ENCODE results near the gene LYAR. TPM values are rescaled to one million over a fixed set of nuclear protein-coding genes. Genes with fewer than 3 reads are reported as not detected.
A peak's percentile ranks its signal among the peaks of the same experiment; 100 is the strongest.

Gene LYAR
- total RNA-seq, 1 donor from 2014 or later: 12.5 TPM

DNA sequence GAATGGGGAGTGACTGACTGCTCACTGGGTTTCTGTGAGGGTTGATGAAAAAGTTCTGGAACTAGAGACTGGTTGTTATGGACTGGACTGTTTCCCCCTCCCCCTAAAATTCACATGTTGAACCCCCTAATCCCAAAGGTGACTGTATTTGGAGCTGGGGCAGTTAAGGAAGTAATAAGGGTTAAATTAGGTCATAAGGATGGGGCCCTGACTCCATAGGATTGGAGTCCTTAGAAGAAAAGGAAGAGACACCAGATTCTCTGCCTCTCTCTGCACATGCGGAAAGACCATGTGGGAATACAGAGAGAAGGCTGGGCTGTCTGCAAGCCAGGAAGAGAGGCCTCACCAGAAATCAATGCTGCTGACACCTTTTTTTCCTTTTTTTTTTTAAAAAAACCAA, 38.3 kb upstream of the LYAR start:
- intact Hi-C loops (cut with micrococcal nuclease): no loop called here

GRCh38 chr4:4327652-4328121, 37.7 kb upstream of the LYAR start:
- H3K4me1 ChIP-seq: peaks cover 10% of the 10 kb centered on the region

More for the DNA sequence above, 38.3 kb upstream of the LYAR start:
- H3K27ac ChIP-seq (replicated peaks): no peak overlapping the region
- no peaks in the 10 kb centered on the region for H3K36me3 ChIP-seq
- H3K9me3 ChIP-seq (replicated peaks): peaks cover 7% of the 10 kb centered on the region
- peaks cover 10% of the 10 kb centered on the region for H3K4me1 ChIP-seq
- H3K27me3 ChIP-seq (ENCODE audit: low read depth): no peaks in the 10 kb centered on the region
- no peak for DNase-seq
- no peak overlapping the region for H3K4me3 ChIP-seq
- TF ChIP-seq CTCF (IDR thresholded peaks at IDR 0.05; ENCODE audit: borderline replicate concordance): no peak

GRCh38 chr4:4326166-4326565, 36.2 kb upstream of the LYAR start:
- Histone ChIP-seq H3K4me3 (no peak overlapping the region), H3K4me1 (peaks cover 10% of the 10 kb centered on the region), H3K27me3 (ENCODE audit: low read depth) (no peaks in the 10 kb centered on the region), H3K36me3 (peaks cover 13% of the 10 kb centered on the region), H3K9me3 (replicated peaks) (peaks cover 7% of the 10 kb centered on the region), H3K27ac (replicated peaks) (no peak overlapping the region)
- intact Hi-C loops (cut with micrococcal nuclease): no loop called here
- TF ChIP-seq CTCF (IDR thresholded peaks at IDR 0.05; ENCODE audit: borderline replicate concordance): no peak
- no peak for DNase-seq

More at GRCh38 chr4:4327652-4328121, 37.7 kb upstream of the LYAR start:
- H3K9me3 ChIP-seq (replicated peaks): peaks cover 7% of the 10 kb centered on the region
- H3K36me3 ChIP-seq: no peaks in the 10 kb centered on the region
- no peak overlapping the region for H3K27ac ChIP-seq (replicated peaks)
- H3K27me3 ChIP-seq (ENCODE audit: low read depth): no peaks in the 10 kb centered on the region
- intact Hi-C loops (cut with micrococcal nuclease): no loop called here
- TF ChIP-seq CTCF (IDR thresholded peaks at IDR 0.05; ENCODE audit: borderline replicate concordance): peak; percentile 39
- no peak overlapping the region for H3K4me3 ChIP-seq
- DNase-seq: peak; percentile 34

GRCh38 chr4:4325321-4325720, 35.4 kb upstream of the LYAR start:
- Histone ChIP-seq H3K36me3 (peaks cover 22% of the 10 kb centered on the region), H3K27me3 (ENCODE audit: low read depth) (no peaks in the 10 kb centered on the region), H3K9me3 (replicated peaks) (peaks cover 6% of the 10 kb centered on the region), H3K27ac (replicated peaks) (no peak overlapping the region), H3K4me1 (peaks cover 10% of the 10 kb centered on the region), H3K4me3 (no peak overlapping the region)
- no peak for DNase-seq
- intact Hi-C loops (cut with micrococcal nuclease): no loop called here
- no peak for TF ChIP-seq CTCF (IDR thresholded peaks at IDR 0.05; ENCODE audit: borderline replicate concordance)

- H3K4me1 ChIP-seq: peaks cover 10% of the 10 kb centered on the region
- H3K36me3 ChIP-seq: peaks cover 33% of the 10 kb centered on the region
- H3K4me3 ChIP-seq: no peak overlapping the region
- TF ChIP-seq CTCF (IDR thresholded peaks at IDR 0.05; ENCODE audit: borderline replicate concordance): no peak
- no peak for DNase-seq
- no peaks in the 10 kb centered on the region for H3K27me3 ChIP-seq (ENCODE audit: low read depth)
- intact Hi-C loops (cut with micrococcal nuclease): no loop called here
- peak overlapping the region; percentile 48 for H3K27ac ChIP-seq (replicated peaks)
- no peaks in the 10 kb centered on the region for H3K9me3 ChIP-seq (replicated peaks)
Observed at GRCh38 chr4:4323705-4324534, 34.0 kb upstream of the LYAR start.
